Neural cell (in vitro differentiated cells): ENCODE data around the gene ATP11A.

ENCODE experiments used
- CTCF ChIP-seq: fragments of 450-650 bp; IDR thresholded peaks from 2 replicates; pipeline ENCODE4 v1.5.1; 2014; ENCODE audit warnings: antibody characterized with exemption, mild to moderate bottlenecking, moderate library complexity; ENCODE audit not compliant: poor library complexity, severe bottlenecking
- EZH2 ChIP-seq: fragments of 200-600, 300-800 bp; shearing (Covaris generic), sonication (generic); IDR thresholded peaks from 2 replicates; pipeline ENCODE4 v1.6.1; 2014; ENCODE audit warnings: antibody characterized with exemption, low read length, borderline replicate concordance, mild to moderate bottlenecking; ENCODE audit not compliant: insufficient read depth, poor library complexity, severe bottlenecking
- SMC3 ChIP-seq: fragments of 450-650 bp; conservative IDR thresholded peaks from 2 replicates; pipeline ENCODE4 v1.6.1; 2014; ENCODE audit warnings: antibody characterized with exemption, mild to moderate bottlenecking, moderate library complexity; ENCODE audit not compliant: poor library complexity

- TF ChIP-seq SMC3 = no peak
- no peak for TF ChIP-seq CTCF
- TF ChIP-seq EZH2 = no peak
These were observed 91.4 kb downstream of the ATP11A start for GRCh38 chr13:112781287-112781686.
